Measurements from ENCODE around the gene TNS3.

TNS3 gene

DNA sequence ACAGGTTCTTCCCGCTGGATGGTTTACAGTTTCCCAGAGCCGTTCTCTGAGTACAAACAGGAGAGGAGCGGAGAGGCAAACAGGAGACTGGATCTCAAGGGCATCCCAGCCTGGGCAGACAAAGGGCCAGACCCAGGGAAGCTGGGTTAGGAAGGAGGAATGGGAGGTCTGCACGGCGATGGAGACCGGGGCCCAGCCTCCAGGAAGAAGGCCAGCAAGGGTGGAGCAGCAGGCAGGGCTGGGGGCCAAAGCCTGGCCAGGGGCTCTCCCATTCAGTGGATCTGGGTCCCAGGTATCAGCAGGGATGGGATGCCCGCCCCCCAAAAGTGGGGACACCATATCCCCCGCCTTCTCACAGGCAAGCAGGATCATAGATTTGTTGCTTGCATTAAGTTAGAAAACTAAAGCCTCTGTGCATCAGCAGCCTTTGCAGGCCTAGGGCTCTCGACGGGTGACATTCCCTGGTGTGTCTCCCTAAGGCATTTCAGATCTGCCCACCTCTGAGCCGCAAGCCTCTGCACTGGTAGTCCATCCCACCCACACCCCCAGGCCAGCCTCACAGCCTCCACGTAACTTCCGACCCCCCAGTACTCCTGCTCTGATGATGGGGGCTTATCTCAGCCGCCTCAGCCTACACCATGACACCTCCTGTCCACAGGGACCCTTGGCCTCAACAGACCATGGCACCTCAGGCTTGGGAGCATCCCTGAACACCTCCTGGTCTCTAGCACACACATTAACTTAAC lies 59.9 kb downstream of the TNS3 start:
- DNase-seq (ENCODE audit: low read depth): no peak

DNA sequence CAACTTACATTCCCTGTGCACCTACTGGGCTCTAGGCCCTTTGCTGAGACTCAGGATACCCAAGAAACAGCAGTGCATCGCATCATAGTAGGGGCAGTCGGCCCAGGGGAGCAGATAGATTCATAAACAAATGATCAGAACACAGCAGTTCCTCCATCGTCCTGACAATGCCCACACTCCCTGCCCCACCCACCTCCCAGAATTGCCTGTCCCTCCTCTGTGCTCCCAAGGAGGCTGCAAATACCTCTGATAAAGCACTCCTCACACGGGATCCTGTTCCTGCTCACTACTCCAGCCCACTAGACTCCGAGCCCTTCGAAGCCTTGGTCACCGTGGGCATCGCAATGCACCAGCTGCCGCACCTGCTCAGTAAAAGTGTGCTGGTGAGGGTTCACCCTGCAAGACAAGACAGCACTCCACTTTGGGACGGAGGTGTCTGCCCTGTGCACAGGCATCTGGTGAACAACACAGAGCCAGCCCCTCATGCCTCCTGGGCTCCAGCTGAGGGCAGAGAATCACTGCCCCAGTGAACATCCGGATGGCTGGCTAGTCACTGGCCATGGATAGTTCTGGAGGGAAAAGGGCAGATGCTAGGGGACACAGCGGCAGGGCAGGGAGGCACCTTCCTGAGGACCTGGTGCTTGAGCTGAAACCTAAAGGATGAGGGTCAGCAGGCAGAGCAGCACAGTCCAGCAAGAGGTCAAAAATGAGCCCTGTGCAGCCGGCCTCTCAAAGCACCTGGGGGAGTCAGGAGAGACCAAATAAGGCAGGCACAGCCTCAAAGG lies 60.7 kb downstream of the TNS3 start:
- no peak for DNase-seq (ENCODE audit: low read depth)

DNA sequence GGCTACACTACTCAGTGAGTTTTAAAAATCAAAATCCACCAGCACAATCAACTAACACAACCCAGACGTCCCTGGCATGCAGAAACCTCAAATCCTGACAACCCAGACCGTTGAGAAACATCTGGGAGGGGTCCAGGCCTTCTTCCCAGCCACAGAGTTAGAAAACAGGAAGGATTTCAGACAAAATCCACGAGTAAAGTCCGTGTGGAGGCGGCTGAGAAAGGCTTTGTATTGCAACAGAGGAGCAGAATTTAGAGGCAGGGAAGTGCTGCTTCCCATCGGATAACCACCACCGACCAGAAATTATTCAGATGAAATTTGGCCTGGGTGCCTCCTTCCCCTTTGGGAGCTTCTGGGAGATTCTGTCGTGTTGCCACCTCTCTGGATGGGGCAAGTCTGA lies 61.5 kb downstream of the TNS3 start:
- peak; percentile 98 for DNase-seq (ENCODE audit: low read depth)

DNA sequence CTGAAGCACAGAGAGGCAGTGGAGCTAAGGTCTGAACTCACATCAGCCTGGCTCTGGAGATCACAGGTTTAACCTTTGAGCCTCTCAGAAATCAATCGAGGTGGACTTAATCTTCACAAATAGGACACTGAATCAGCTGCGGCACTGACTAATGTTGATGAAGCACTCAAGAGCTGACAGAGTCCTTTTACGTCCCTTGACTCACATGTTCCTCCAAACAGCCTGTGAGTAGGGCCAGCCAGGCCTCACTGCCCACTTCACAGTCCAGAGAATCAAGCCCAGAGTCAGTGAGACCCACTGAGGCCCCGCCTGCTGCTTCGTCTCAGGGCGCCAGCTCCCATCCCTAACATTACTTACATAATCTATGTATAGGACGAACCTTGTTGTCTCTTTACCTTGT lies 63.1 kb downstream of the TNS3 start:
- DNase-seq (ENCODE audit: low read depth): no peak

DNA sequence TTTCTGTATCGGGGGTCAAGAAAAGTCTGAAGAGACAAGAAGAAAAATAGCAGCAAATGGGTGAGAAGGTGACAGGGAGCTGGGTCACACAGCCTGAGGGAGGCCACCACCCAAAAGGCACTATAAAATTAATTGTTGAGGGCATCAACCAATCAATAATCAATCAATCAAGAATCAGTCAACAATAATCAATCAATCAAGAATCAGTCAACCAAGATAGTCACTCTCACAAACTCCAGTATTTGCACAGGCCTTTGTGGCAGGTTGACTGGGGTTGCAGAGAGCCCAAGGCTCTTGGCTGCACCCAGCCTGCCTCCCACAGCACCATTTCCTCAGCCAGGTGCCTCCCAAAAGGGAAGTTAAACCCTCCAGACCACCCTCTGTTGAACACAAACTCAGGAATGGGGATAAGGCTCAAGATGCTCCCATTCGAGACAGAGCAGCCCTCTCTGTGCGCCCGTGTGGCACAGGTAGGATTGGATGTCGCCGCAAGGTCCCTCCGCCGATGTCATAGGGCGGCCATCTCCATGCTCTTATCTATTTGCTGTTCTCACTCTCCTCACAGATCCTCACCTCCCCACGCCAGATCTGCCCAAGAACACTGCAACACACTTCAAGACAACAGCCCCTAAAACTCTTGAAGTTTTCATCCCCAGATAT lies 64.0 kb downstream of the TNS3 start:
- no peak for DNase-seq (ENCODE audit: low read depth)

DNA sequence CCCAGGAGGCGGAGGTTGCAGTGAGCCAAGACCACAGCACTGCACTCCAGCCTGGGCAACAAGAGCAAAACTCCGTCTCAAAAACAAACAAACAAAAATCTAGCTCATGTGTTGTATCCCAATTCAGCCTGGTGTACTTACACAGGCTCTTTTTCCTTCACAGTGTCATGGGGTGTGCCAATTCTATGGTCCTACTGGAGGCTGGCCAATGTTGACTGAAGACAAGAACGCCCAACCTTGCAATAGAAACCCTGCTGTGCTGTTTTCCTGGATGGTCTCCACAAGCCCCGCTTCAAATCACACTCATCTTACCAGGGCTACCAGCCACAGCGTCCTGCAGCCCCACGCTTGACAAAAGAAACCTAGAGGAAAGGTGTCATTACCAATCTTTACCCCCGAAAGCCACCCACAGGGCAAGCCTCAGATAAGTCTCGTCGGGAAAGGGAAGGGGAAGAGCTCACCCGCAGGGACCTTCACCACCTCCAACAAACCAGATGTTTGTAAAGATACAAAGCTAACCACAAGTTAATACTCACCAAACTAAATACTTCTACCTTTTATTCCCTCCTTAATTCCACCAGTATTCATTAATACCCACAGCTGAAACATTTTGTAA lies 64.8 kb downstream of the TNS3 start:
- no peak for DNase-seq (ENCODE audit: low read depth)

DNA sequence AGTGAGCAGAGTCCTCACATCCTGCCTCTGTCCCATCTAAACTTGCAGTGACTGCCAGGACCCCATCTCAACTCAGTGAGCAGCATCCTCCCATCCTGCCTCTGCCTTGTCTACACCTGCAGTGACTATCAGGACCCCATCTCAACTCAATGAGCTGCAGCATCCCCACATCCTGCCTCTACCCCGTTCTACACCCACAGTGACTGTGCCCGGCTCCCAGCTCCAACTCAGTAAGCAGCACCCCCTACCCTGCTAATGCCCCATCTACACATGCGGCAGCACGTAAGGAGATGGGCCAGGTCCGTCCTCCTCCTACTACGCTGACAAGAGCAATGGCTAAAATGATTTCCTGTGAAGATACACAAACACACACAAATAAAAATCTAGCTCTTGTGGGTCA lies 65.5 kb downstream of the TNS3 start:
- DNase-seq (ENCODE audit: low read depth): no peak

DNA sequence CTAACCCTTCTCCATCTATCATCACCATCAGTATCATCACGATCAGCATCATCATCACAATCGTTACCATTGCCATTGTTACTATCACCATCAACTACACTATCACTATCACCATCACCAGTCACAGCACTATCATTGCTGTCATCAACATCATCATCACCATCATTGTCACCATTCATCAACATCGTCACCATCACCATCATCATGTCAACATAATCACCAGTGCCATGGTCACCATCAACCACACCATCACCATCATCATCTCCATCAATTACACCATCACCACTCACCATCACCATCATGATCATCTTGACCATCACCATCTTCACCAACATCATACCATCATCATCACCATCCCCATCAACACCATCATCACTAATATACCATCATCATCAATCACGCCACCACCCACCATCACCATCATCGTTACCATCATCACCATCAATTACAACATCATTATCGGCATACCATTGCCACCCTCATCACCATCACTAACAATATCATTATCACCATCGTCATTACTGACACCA lies 66.5 kb downstream of the TNS3 start:
- no peak for DNase-seq (ENCODE audit: low read depth)

DNA sequence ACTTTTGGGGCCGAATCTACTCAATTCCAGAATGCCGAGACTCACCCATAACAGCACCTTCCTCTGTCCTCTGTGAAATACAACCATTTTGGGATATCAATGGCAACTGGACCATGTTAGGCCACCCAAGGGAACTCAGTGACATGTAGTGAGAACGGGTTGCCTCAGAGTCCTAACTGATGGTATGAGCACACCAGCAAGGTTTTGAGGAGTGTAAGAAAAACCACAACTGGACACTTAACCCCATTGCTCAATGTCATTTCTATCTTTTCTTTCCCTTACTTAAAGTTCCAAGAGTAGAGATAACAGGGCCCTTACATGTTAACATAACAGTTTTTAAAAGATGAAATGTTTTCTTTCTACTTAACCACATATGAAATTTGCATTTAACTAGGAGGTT lies 67.1 kb downstream of the TNS3 start:
- no peak for DNase-seq (ENCODE audit: low read depth)

DNA sequence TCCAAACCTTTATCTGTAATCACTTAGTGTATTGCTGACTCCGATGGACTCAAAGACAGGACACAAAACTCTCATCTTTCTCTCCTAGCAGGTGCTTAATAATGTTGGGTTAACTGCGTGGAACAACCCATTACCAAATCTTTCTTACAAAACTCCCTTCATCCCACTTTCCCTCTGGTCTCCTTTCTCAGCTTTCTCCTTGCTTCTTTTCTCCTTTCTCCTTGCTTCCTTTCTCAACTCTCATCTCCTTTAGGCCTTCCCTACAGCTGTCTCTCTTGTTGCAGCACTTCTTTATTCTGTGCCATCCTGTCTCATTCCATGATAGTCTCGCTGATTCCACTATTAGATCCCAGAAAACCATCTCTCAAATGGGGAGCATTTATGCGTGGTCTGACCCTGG lies 67.5 kb downstream of the TNS3 start:
- DNase-seq (ENCODE audit: low read depth): no peak

DNA sequence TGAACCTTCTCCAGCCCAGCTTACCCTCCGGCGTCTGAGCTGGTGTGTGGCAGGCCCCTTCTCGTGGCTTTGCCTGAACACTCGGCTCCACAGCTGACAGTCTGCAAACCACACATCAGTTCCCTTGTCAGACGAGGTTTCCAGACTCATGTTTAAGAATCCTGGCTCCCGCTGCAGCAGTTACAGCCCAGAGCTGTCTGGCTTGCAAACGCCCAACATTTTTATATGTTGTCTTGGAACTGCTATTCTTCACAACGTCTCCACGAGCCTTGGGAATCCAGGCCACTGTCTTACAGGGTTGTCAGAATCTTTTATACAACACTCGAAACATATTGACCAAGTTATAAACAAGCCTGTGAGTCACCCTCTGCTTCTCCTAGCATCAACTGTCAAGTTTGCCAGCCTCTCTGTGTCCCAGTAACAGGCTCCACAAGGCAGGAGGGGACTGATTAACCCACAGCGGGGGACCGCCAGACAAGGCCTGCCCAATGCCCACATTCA lies 68.1 kb downstream of the TNS3 start:
- peak; percentile 81 for DNase-seq (ENCODE audit: low read depth)

DNA sequence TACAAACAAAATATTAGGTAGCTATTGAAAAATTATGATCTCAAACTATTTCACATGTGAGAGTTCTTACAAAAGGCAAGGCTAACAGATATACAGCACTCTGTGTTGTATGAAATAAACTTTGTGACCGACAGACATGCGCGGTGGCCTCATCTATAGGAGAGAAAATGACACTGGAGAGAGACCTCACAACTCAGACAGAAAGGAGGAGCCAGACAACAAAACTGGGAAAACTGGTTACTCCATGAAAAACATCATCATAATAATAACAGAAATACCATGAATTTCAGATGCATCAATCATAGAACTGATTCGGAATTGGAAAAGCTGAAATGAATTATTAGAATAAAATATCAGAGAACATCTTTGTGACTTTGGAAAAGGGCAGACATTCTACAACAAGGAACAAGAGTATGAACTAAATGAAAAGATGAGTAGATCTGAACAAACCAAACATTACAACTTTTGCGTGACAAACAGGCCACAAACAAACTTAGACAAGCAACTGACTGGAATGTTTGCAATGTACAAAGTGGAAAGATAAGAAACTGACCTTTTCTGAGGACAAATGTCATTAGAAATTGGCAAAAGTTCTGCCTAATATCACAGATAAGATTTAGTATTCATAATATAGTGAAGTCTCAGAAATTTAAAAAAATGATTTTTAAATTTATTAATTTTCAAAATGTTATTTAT lies 69.3 kb downstream of the TNS3 start:
- DNase-seq (ENCODE audit: low read depth): no peak

DNA sequence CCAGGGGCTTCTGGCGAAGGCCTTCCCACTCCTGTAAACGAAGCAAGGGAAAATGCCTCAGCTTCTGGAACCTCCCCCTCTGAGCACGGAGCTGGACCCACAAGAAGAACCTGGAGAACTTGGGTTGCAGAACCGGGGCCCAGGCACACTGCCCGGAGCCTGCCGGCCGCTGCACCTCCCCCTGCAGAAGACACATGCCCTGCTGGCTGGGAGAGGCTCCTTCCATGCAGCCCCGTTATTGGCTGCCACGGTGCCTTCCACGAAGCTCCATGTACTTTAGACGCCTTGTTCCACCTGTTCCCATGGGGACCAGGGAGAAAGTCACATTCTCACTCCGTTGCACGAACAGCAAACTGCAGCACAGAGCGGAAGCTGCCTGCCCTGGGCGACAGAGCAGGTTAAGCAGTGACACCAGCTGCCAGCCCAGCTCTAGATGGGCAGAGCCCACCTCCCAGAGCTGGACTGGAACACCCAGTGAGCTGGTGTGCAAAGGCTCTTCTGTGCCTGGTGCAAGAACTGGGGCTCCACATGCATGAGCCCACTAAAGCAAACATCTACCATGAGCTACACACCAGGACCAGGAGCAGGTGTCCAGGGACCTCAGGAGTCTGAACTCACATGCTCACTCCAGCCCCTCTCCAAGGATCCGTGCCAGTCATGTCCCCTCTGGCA lies 70.1 kb downstream of the TNS3 start:
- no peak for DNase-seq (ENCODE audit: low read depth)

DNA sequence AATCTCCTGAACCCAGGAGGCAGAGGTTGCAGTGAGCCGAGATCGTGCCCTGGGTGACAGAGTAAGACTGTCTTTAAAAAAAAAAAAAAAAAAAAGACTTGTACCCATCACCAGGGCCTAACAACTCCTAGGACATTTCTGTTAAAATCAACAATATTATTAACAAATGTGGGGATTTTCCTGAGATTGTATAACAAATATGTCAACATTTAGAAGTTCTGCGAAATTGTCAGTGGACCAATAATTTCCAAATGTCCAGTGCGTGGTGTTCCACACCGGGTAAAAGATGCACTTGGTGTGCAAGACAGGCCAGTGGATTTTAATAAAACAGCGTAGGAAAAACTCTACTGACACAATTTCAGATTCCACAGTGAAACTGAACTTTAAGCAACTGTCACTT lies 71.1 kb downstream of the TNS3 start:
- DNase-seq (ENCODE audit: low read depth): no peak

DNA sequence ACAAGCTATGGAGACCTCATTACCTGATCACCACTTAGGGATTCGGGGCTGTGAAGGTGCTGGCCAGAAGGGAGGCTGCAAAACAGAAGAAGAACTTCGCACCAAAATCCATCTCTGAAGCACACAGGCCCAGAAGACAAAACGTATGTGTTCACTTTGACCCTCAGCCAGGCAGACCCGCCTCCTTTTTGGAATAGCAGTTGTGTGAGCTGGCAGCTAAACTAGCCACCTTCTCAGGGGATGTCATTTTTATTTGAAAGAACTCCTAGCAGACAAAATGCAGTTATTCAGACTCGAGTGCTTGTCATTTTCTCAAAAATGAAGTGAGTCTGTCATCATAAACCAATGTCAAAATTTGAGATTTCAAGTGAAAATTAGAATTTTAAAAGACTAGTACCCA lies 71.7 kb downstream of the TNS3 start:
- DNase-seq (ENCODE audit: low read depth): no peak

DNA sequence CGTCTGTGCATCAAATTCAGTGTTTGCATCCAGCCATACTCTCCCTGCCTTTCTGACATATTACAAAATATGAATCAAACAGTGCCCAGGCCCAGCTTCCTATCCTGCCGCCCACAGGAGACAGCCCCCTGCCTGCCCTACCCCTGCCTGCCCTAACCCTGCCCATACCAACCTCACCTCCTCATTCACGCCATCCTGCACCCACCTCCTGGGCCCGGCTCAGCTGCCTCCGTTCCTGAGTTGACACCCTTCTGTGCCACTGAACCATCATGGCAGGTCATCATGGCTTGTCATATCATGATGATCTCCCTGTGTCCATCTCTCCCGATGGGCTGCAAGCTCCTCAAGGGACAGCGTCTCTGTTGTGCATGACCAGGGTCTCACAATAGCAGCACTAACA lies 72.3 kb downstream of the TNS3 start:
- no peak for DNase-seq (ENCODE audit: low read depth)

DNA sequence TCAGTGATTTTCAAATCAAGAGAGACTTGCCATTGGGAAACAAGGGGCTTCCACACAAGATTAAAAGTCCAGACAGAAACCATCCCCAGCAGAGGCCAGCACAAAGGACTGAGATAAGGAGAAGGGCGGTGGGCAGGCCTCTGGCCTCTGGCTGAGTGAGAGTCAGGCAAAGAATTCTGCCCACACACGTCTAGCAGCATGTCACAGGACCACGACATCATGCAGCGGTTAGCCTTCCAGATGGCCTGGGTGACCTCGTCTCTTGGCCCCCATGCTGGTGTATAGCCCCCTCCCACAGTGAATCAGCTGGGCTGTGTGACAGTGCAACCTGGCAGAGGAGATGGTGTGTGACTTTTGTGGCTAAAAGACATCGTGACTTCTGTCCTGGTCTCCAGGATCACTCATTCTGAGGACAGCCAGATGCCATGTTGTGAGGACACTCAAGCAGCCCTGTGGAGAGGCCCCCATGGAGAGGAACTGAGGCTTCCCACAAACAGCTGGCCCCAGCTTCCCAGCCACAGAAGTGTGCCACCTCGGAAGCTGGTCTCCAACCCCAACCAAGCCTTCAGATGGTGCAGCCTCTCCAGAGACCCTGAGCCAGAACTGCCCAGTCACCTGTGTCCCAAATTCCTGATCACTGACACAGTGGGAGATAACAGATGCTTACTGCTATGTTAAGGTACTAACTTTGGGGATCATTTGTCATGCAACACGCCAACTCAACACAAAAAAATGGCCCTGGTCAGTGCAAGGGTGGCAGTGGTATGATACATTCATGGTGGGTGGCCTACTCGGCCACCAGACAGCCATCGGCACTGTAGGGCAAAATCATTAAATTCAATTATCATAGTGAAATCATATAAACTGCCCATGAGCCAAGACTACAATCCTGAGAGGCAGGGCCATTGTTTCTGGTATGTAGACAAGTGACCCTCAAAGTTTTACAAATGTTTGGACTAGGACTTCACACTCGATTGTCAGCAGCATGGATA lies 73.2 kb downstream of the TNS3 start:
- DNase-seq (ENCODE audit: low read depth): no peak

DNA sequence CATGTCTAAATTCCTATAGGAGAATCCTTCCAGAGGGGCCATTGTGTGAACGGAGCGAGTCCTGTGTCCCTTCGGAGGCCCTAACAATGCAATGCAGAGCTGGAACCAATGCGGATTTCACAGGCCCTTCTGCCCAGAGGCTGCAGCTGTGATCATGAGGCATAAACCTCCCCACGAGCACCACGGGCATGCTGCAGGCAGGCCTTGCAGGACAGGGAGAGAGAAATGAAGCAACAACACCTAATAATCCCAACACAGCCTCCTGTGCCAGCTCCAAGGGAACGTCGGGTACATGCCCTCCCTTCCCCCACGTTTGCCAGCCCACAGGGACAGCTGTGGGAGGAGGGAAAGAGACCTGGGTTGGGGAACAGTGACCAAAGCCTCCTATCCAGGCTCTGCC lies 74.4 kb downstream of the TNS3 start:
- no peak for DNase-seq (ENCODE audit: low read depth)

DNA sequence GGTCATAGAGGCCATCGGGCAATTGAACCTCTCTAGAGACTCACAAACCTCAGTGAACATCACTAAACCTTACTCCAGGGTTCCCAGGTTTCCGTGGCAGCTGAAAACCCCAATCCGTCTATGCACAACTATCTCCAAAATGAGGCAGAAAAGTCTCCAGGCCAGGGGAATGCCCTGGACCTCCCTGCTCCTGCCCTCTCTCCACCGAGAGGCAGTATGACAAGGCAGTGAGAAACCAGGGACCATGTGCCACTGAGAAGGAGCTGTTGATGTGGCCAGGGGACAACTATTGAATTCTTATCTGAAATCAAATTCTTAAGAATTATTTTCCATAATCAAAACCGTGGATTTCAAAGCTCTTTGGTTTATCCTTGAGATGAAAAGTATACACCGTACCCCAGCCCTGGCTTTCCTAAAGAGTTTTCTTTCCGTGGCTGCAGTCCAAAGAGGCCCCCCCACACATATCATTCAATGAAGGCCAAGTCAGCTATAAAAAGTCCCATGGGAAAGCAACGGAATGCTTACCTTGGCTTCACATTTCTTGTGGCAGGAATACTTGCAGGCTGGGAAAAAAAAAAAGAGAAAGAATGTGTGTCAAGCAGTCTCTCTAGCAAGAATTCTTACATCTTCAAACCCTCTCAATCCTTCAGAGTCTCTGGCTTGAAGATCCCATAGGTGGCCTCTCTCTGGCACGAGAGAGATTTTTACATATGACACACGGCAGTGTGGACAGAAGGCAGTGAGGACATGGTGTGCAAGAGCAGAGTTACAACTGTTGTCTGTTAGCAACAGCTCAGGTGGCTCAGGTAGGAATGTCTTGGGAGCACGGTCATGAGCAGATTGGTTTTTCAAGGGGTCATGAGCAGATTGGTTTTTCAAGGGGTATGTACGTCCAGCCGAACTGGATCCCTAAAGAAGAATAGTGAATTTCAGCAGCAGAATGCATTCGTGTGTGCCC lies 75.2 kb downstream of the TNS3 start:
- no peak for DNase-seq (ENCODE audit: low read depth)

Data from GM04503 (cell line).